Retinal pigment epithelial cell (primary cell): ENCODE measurements around the gene PARD3.

Source experiments
- DNase-seq: peaks from one replicate; pipeline ENCODE4 v3.0.0-alpha.2; 2010; ENCODE audit warnings: low read depth
- H3K4me3 ChIP-seq: 2 replicates; pipeline ENCODE4 v1.5.1; 2011; ENCODE audit warnings: mild to moderate bottlenecking, low read length, control low read depth, moderate library complexity
- TF ChIP-seq, protein P1 (sequence below): conservative IDR thresholded peaks from 2 replicates; pipeline ENCODE4 v1.5.1; 2011; ENCODE audit warnings: low read depth, low read length, control low read depth, inconsistent platforms

The PARD3 gene

DNA sequence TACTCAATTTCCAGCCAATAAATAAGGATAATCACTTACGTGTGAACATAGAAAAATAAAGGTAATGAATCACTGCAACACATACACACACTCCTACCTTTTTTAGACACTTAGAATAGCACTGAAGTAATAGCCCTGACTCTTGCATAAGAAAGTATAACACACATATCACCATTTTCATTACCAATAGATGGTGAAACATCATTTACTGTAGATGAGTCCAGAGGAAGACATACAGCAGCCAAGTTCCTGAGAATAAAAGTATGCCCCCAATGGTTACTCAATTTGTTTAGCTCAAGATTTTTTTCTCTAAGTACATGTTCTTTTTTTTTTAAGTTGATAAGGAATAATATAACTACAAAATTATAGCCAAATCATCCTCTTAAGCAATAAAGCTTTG, 316.3 kb downstream of the PARD3 start:
- no peak for DNase-seq
- TF ChIP-seq, protein P1, sequence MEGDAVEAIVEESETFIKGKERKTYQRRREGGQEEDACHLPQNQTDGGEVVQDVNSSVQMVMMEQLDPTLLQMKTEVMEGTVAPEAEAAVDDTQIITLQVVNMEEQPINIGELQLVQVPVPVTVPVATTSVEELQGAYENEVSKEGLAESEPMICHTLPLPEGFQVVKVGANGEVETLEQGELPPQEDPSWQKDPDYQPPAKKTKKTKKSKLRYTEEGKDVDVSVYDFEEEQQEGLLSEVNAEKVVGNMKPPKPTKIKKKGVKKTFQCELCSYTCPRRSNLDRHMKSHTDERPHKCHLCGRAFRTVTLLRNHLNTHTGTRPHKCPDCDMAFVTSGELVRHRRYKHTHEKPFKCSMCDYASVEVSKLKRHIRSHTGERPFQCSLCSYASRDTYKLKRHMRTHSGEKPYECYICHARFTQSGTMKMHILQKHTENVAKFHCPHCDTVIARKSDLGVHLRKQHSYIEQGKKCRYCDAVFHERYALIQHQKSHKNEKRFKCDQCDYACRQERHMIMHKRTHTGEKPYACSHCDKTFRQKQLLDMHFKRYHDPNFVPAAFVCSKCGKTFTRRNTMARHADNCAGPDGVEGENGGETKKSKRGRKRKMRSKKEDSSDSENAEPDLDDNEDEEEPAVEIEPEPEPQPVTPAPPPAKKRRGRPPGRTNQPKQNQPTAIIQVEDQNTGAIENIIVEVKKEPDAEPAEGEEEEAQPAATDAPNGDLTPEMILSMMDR: no peak
- no peak overlapping the region for H3K4me3 ChIP-seq

DNA sequence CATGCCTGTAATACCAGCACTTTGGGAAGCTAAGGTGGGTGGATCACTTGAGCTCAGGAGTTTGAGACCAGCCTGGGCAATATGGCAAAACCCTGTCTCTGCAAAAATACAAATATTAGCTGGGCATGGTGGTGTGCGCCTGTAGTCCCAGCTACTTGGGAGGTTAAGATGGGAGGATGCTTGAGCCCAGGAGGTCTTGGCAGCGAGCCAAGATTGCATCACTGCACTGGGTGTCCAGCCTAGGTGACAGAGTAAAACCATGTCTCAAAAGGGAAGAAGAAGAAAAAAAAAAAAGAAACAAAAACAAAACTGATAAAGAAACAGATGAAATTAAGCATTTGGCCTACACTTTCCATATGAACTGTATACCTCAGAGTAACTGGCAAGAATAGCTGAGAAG, 319.2 kb downstream of the PARD3 start:
- no peak for DNase-seq
- H3K4me3 ChIP-seq: no peak overlapping the region
- TF ChIP-seq, protein P1: no peak

DNA sequence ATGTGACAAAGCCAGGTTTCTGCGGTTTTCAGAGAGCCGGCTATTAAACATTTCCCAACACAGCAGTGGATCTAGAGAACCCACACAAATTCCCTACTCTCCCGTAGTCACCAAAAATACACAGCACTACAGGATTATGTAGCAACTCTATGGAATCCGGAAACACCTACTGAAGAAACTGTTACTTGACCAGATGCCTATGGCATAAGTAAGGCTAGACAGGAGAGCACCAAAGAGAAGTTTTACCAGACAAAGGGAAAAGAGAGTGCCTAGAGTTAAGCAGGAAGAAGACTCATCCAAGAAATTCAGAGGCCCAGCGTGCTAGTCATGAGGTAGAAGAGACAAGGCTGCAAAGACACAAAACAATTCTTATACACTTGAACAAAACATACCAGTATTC, 321.1 kb downstream of the PARD3 start:
- TF ChIP-seq, protein P1: no peak
- no peak overlapping the region for H3K4me3 ChIP-seq
- DNase-seq: no peak

DNA sequence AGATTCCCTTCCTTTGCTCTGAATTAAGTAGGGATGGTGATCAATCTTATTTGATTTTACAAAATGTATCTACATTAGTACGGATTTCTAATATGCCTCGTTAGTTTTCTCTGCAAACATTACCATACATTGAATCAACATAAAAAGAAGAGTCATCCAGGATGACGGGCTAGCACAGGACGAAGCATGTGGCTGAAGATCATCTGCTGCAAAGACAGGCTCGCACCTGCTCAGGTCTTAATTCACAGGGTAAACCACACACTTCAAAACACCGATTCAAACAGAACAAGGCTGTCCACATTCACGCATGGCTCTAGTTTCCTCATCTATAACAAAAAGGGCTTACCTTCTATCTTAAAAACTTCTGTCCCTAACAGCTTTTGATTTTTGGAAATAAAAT, 323.0 kb downstream of the PARD3 start:
- TF ChIP-seq, protein P1: no peak
- no peak for DNase-seq
- H3K4me3 ChIP-seq: no peak overlapping the region

DNA sequence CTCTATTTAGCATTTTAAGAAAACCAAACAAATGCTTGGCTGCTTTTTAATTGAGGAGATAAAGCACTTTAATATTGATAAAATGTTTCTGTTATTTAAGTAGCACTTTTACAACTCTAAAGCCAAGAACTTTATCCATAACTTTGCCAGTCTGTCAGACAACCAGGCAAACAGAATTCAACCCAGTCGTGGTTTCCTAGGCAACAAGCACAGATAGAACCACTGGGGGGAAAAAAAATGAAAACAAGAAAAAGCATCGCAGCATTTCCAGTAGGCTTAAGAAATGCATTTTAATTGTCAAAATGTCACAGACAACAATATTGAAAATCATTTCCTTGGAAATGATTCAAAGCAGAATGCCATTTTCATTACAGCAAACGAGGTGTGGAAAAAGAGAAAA, 323.4 kb downstream of the PARD3 start:
- H3K4me3 ChIP-seq: no peak overlapping the region
- DNase-seq: no peak
- TF ChIP-seq, protein P1: no peak

DNA sequence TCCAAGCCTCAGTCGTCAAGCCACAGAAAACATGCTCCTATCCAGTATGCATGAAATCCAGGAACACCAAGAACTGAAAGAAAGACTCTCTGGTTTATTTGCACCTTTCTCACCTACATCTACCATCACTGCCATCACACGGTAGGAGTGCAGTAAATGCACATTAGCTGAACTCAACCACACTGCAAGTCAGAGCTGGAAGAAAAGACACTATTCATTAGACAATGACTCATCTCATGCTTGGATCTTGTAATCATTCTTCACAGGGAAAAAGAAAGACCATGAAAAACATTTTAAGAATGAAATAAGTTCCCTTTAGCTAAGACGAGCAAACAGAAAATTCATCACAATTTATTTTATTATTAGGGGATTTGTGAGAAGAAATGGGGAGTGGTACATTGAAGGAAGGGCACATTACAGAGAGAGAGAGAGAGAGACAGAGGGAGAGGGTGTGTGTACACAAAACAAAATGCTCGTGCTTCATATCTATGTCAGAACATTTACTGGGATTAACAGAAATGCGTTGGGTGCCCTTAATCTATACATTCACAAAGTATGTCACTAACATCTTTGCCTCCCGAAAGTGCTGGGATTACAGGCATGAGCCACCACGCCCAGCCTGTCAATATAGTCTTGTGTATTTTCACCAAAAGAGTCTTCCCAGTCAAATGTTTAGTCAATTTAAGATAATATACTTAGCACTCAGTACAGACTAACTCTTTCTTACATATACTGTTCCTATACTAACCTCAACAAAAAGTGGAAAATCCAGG, 324.9 kb downstream of the PARD3 start:
- TF ChIP-seq, protein P1: no peak
- H3K4me3 ChIP-seq: no peak overlapping the region
- no peak for DNase-seq

DNA sequence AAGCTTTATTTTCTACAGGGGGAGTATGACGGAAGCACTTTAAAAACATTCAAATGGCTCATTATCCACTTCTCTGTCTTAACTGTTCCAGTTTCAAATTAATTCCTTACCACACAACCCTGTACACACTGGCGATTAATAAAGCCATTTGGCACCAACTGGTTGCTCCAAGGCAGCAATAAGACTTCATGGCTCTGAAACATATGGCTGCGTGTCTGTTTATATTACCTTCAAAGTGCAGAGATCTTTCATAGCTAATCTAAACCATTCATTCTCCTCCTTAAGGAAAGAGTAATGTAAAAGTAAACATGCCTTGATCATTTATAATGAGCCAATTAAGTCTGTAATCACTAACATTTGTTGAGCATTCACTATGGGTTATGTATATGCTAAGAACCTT, 325.7 kb downstream of the PARD3 start:
- TF ChIP-seq, protein P1: no peak
- DNase-seq: no peak
- H3K4me3 ChIP-seq: no peak overlapping the region
